ENCODE measurements around the gene NUTF2. TPM values are rescaled to one million over a fixed set of nuclear protein-coding genes. Genes with fewer than 3 reads are reported as not detected.

Gene NUTF2
- total and polyA plus RNA-seq, 2 donors (not counting 1 experiment from before 2014, with no cell fraction given) = 50.1 to 87.3 TPM

GRCh38 chr16:67814567-67814966 is 32.2 kb upstream of the NUTF2 start:
- Mint-ChIP-seq H3K9me3 (ENCODE audit: insufficient read depth) (no peaks in the 10 kb centered on the region), H3K4me1 (peaks cover 6% of the 10 kb centered on the region), H3K27ac (no peak overlapping the region), H3K4me3 (no peak overlapping the region), H3K27me3 (no peaks in the 10 kb centered on the region)
- no peaks in the 10 kb centered on the region for H4K20me1 ChIP-seq (ENCODE audit: control insufficient read depth, insufficient read depth, low read length, poor library complexity, severe bottlenecking)
- no peak overlapping the region for H3K4me2 ChIP-seq (replicated peaks; ENCODE audit: low read depth, low read length, poor library complexity, severe bottlenecking)
- no peak overlapping the region for H3K27ac ChIP-seq (ENCODE audit: low read length in 2 of 2)
- POLR2A ChIA-PET = interaction anchor here (1.0 kb wide), 1 partner anchor 267 kb away, joined by 8 read pairs; no protein-coding TSS in a partner anchor
- no peak overlapping the region for H2AFZ ChIP-seq (ENCODE audit: insufficient read depth, low read depth, low read length, poor library complexity, severe bottlenecking)
- no peak overlapping the region for H3K4me3 ChIP-seq (ENCODE audit: control extremely low read depth in 1 of 5, extremely low read depth in 1 of 5, insufficient read depth in 1 of 5, low read depth in 2 of 5, low read length in 4 of 5)
- intact Hi-C loops (cut with micrococcal nuclease) = no loop called here
- H3K36me3 ChIP-seq (replicated peaks in 1 of 2; ENCODE audit: control extremely low read depth in 1 of 2, control insufficient read depth in 1 of 2, extremely low read depth in 1 of 2, insufficient read depth in 2 of 2, low read length in 1 of 2) = no peaks in the 10 kb centered on the region
- WGBS (ENCODE audit: insufficient coverage) = 100% methylated on average over 2 of the region's 8 CpGs
- TF ChIP-seq CTCF (IDR thresholded peaks at IDR 0.05) (no peak), EZH2 (IDR thresholded peaks at IDR 0.05; ENCODE audit: borderline replicate concordance, insufficient read depth, low read depth, low read length, poor library complexity, severe bottlenecking) (no peak)
- no peak overlapping the region for H3K9ac ChIP-seq (ENCODE audit: low read length)
- DNase-seq (no peak), ATAC-seq (ENCODE audit: low read depth) (no peak)
- no peaks in the 10 kb centered on the region for H3K79me2 ChIP-seq (ENCODE audit: control insufficient read depth, insufficient read depth, low read length)
- no peaks in the 10 kb centered on the region for H3K27me3 ChIP-seq (replicated peaks in 1 of 4; ENCODE audit: control extremely low read depth in 1 of 4, control insufficient read depth in 3 of 4, insufficient read depth in 4 of 4, low read length in 3 of 4)
- CTCF ChIA-PET = interaction anchor here (0.7 to 3.4 kb wide), 14 partner anchors 7 to 414 kb away, joined by 3 to 48 read pairs (median 10); partner anchors contain the start of genes RANBP10 and TSNAXIP1
- H3K4me1 ChIP-seq (ENCODE audit: control insufficient read depth in 2 of 2, insufficient read depth in 2 of 2, low read length in 2 of 2) = peaks cover 0 to 7% of the 10 kb centered on the region in 2 donors
- no peaks in the 10 kb centered on the region for H3K9me3 ChIP-seq (ENCODE audit: control extremely low read depth in 1 of 3, control insufficient read depth in 2 of 3, insufficient read depth in 1 of 3, low read length in 2 of 3)

DNA sequence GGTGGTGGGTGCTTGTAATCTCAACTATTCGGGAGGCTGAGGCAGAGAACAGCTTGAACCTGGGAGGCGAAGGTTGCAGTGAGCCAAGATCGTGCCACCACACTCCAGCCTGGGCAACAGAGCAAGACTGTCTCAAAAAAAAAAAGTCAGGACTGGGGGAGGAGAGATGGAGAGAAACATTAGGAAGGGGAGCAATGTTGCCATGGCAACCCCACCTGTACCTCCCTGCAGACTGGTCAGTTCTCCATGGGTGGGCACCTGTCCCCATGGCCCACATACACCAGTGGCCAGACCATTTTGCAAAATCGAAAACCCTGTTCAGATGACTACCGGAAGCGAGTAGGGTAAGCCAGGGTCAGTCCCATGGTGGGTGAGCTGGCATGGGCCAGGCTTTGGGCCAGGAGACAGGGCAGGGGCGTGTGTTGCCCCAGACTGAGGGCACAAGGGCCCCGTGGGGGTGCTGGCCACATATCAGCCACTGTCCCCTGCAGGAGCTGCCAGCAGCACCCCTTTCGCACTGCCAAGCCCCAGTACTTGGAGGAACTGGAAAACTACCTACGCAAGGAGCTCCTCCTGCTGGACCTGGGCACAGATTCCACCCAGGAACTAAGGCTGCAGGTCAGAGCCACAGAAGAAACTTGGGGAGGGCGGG is 26.0 kb upstream of the NUTF2 start:
- no peaks in the 10 kb centered on the region for H3K36me3 ChIP-seq (replicated peaks in 1 of 2; ENCODE audit: control extremely low read depth in 1 of 2, control insufficient read depth in 1 of 2, extremely low read depth in 1 of 2, insufficient read depth in 2 of 2, low read length in 1 of 2)
- no peak overlapping the region for H3K4me2 ChIP-seq (replicated peaks; ENCODE audit: low read depth, low read length, poor library complexity, severe bottlenecking)
- no peak for TF ChIP-seq CTCF (IDR thresholded peaks at IDR 0.05)
- TF ChIP-seq EZH2 (IDR thresholded peaks at IDR 0.05; ENCODE audit: borderline replicate concordance, insufficient read depth, low read depth, low read length, poor library complexity, severe bottlenecking) = no peak
- WGBS (ENCODE audit: insufficient coverage) = 94% methylated on average over 11 of the region's 11 CpGs
- no peaks in the 10 kb centered on the region for H3K79me2 ChIP-seq (ENCODE audit: control insufficient read depth, insufficient read depth, low read length)
- Mint-ChIP-seq H3K27ac (no peak overlapping the region), H3K9me3 (ENCODE audit: insufficient read depth) (no peaks in the 10 kb centered on the region), H3K27me3 (no peaks in the 10 kb centered on the region), H3K4me3 (no peak overlapping the region), H3K4me1 (peaks cover 6% of the 10 kb centered on the region)
- no peak overlapping the region for H3K4me3 ChIP-seq (ENCODE audit: control extremely low read depth in 1 of 5, extremely low read depth in 1 of 5, insufficient read depth in 1 of 5, low read depth in 2 of 5, low read length in 4 of 5)
- ATAC-seq (ENCODE audit: low read depth) (no peak), DNase-seq (no peak)
- intact Hi-C loops (cut with micrococcal nuclease) = no loop called here
- ChIA-PET CTCF (interaction anchor here (0.6 kb wide), 1 partner anchor 13 kb away, joined by 3 read pairs; no protein-coding TSS in a partner anchor), POLR2A (no interaction called here)
- no peaks in the 10 kb centered on the region for H3K27me3 ChIP-seq (replicated peaks in 1 of 4; ENCODE audit: control extremely low read depth in 1 of 4, control insufficient read depth in 3 of 4, insufficient read depth in 4 of 4, low read length in 3 of 4)
- H4K20me1 ChIP-seq (ENCODE audit: control insufficient read depth, insufficient read depth, low read length, poor library complexity, severe bottlenecking) = no peaks in the 10 kb centered on the region
- no peaks in the 10 kb centered on the region for H3K9me3 ChIP-seq (ENCODE audit: control extremely low read depth in 1 of 3, control insufficient read depth in 2 of 3, insufficient read depth in 1 of 3, low read length in 2 of 3)
- no peak overlapping the region for H3K27ac ChIP-seq (ENCODE audit: low read length in 2 of 2)
- no peak overlapping the region for H2AFZ ChIP-seq (ENCODE audit: insufficient read depth, low read depth, low read length, poor library complexity, severe bottlenecking)
- H3K4me1 ChIP-seq (ENCODE audit: control insufficient read depth in 2 of 2, insufficient read depth in 2 of 2, low read length in 2 of 2) = peaks cover 0 to 7% of the 10 kb centered on the region in 2 donors
- H3K9ac ChIP-seq (ENCODE audit: low read length) = no peak overlapping the region
